MCF 10A (cell line): ENCODE measurements around the gene NGF. TPM values are rescaled to one million over a fixed set of nuclear protein-coding genes. Genes with fewer than 3 reads are reported as not detected.
"Not testable (repeated sequence)": the region's sequence is repeated elsewhere in the genome, so short reads cannot be mapped to it uniquely, and the experiment has no call there.

ENCODE experiments used
- BruUV-seq: library from RNA; stranded (reverse); fragments of 400-500 nt; replicated peaks from 2 replicates; lab custom pipeline; 2021; lab: Mats Ljungman, UMichigan
- CTCF ChIA-PET: fragments of 300-600 bp; sonication (Branson Sonifier 250); formaldehyde crosslinking; extraction: SDS; loops from one replicate; lab custom pipeline; 2021; ENCODE audit warnings: antibody characterized with exemption, inconsistent platforms; lab: Yijun Ruan, JAX
- POLR2A ChIA-PET: fragments of 300-600, 350-650 bp; sonication (Branson Sonifier 250); formaldehyde crosslinking; extraction: SDS; loops from one replicate; lab custom pipeline; 2020; ENCODE audit warnings: antibody characterized with exemption, inconsistent platforms; lab: Yijun Ruan, JAX
- DNase-seq: peaks from one replicate; pipeline ENCODE4 v3.0.0-alpha.2; 2018; ENCODE audit not compliant: unreplicated experiment
- H3K27ac Mint-ChIP-seq: one replicate; pipeline ENCODE4 v1.8.0; 2022; ENCODE audit warnings: mild to moderate bottlenecking, low read depth, mixed read lengths; ENCODE audit not compliant: unreplicated experiment
- H3K27me3 Mint-ChIP-seq: one replicate; pipeline ENCODE4 v1.8.0; 2022; ENCODE audit warnings: mixed read lengths; ENCODE audit not compliant: insufficient read depth, unreplicated experiment
- H3K36me3 Mint-ChIP-seq: one replicate; pipeline ENCODE4 v1.8.0; 2022; ENCODE audit warnings: mild to moderate bottlenecking, moderate library complexity, mixed read lengths; ENCODE audit not compliant: insufficient read depth, unreplicated experiment
- H3K4me1 Mint-ChIP-seq: one replicate; pipeline ENCODE4 v1.8.0; 2022; ENCODE audit warnings: mixed read lengths; ENCODE audit not compliant: insufficient read depth, unreplicated experiment
- H3K4me3 Mint-ChIP-seq: one replicate; pipeline ENCODE4 v1.8.0; 2022; ENCODE audit warnings: mild to moderate bottlenecking, moderate library complexity, mixed read lengths; ENCODE audit not compliant: unreplicated experiment
- H3K9me3 Mint-ChIP-seq: one replicate; pipeline ENCODE4 v1.8.0; 2022; ENCODE audit warnings: mixed read lengths; ENCODE audit not compliant: unreplicated experiment
- CTCF ChIP-seq: fragments of 200-600 bp; IDR thresholded peaks from one replicate; pipeline ENCODE4 v1.8.0; 2022; ENCODE audit warnings: antibody characterized with exemption, mild to moderate bottlenecking; ENCODE audit not compliant: unreplicated experiment
- intact Hi-C: fragments of 100-400 bp; cut with micrococcal nuclease; formaldehyde crosslinking; loops from 2 replicates; pipeline ENCODE4 v1.14.1; 2022
- total RNA-seq: library from RNA; stranded (reverse); gene quantifications from 2 replicates; pipeline ENCODE4 v1.2.3, GENCODE V29; 2022

NGF gene
- total RNA-seq, 1 experiment from 2014 or later, result 1.1 TPM

GRCh38 chr1:115312742-115313141 lies 25.3 kb downstream of the NGF start:
- H3K4me3 Mint-ChIP-seq, result no peak overlapping the region
- H3K4me1 Mint-ChIP-seq, result peaks cover 8% of the 10 kb centered on the region
- no peaks in the 10 kb centered on the region for H3K36me3 Mint-ChIP-seq
- BruUV-seq, result no TSS peak
- no peaks in the 10 kb centered on the region for H3K27me3 Mint-ChIP-seq
- ChIA-PET CTCF (interaction anchor here (1.0 to 1.5 kb wide), 2 partner anchors 12 to 13 kb away, joined by 3 read pairs; no protein-coding TSS in a partner anchor), POLR2A (interaction anchor here (0.6 to 1.4 kb wide), 2 partner anchors 11 to 61 kb away, joined by 3 to 6 read pairs; no protein-coding TSS in a partner anchor)
- intact Hi-C loops, result no loop called here
- no peak for DNase-seq
- no peaks in the 10 kb centered on the region for H3K9me3 Mint-ChIP-seq
- no peak overlapping the region for H3K27ac Mint-ChIP-seq
- TF ChIP-seq CTCF, result no peak

GRCh38 chr1:115311474-115311989 lies 26.5 kb downstream of the NGF start:
- DNase-seq, result no peak
- POLR2A ChIA-PET, result no interaction called here
- Mint-ChIP-seq H3K36me3 (no peaks in the 10 kb centered on the region), H3K27me3 (no peaks in the 10 kb centered on the region), H3K4me3 (no peak overlapping the region), H3K4me1 (peaks cover 8% of the 10 kb centered on the region), H3K9me3 (no peaks in the 10 kb centered on the region), H3K27ac (no peak overlapping the region)
- CTCF ChIA-PET, result no interaction called here
- intact Hi-C loops, result no loop called here
- no peak for TF ChIP-seq CTCF
- BruUV-seq, result no TSS peak

GRCh38 chr1:115310581-115311473 lies 27.2 kb downstream of the NGF start:
- POLR2A ChIA-PET, result no interaction called here
- no peaks in the 10 kb centered on the region for H3K9me3 Mint-ChIP-seq
- no peak overlapping the region for H3K4me3 Mint-ChIP-seq
- CTCF ChIA-PET, result interaction anchor here (0.5 kb wide), 1 partner anchor 447 kb away, joined by 5 read pairs; no protein-coding TSS in a partner anchor
- no peak overlapping the region for H3K27ac Mint-ChIP-seq
- no peak for TF ChIP-seq CTCF
- no peaks in the 10 kb centered on the region for H3K27me3 Mint-ChIP-seq
- BruUV-seq, result no TSS peak
- H3K4me1 Mint-ChIP-seq, result peaks cover 8% of the 10 kb centered on the region
- intact Hi-C loops, result no loop called here
- no peak for DNase-seq
- H3K36me3 Mint-ChIP-seq, result no peaks in the 10 kb centered on the region

- H3K9me3 Mint-ChIP-seq, H3K36me3 Mint-ChIP-seq, intact Hi-C loops, DNase-seq, H3K27me3 Mint-ChIP-seq, H3K4me1 Mint-ChIP-seq, H3K4me3 Mint-ChIP-seq, H3K27ac Mint-ChIP-seq, BruUV-seq: not testable (repeated sequence)
- POLR2A ChIA-PET, result interaction anchor here (0.6 kb wide), 1 partner anchor 438 kb away, joined by 6 read pairs; no protein-coding TSS in a partner anchor
- CTCF ChIA-PET, result interaction anchor here (1.0 kb wide), 1 partner anchor 9 kb away, joined by 4 read pairs; no protein-coding TSS in a partner anchor
Observed at GRCh38 chr1:115309504-115309903, 28.5 kb downstream of the NGF start.
